ENCODE measurements around the gene MSMB. TPM values are rescaled to one million over a fixed set of nuclear protein-coding genes. Genes with fewer than 3 reads are reported as not detected.

The MSMB gene
- polyA plus RNA-seq, 1 donor (not counting 4 experiments of a cell fraction or from before 2014, with no cell fraction given), result not detected

DNA sequence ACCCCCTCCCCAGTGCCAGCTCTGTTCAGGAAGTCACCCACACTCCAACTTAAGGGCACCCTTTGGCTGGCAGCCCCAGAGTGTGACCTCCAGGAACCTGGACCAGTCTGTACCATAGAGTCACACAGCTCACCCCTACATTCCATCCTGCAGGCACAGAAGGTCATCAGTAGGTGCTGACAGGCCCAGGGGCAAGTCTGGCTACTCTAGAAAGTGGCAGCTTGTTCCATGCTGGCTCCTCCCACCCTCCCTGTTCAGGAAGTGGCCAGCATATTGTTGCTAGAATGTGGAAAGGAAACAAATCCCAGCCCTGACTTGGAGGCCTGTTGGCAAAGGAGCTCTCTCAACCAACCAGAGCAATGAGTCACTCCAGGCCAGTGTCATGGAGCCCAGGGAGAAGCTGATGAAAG lies 12.5 kb downstream of the MSMB start:
- no peak overlapping the region for H3K4me2 ChIP-seq (ENCODE audit: control insufficient read depth, extremely low read depth, insufficient read depth, low read depth, low read length)
- H3K9me3 ChIP-seq (ENCODE audit: control insufficient read depth, low read depth, low read length), result no peaks in the 10 kb centered on the region
- dilution Hi-C loops (cut with MboI; ENCODE audit: extremely low pct_ligation_motif_present, low sequenced_read_pairs), result no loop called here
- H3K36me3 ChIP-seq (ENCODE audit: control insufficient read depth in 2 of 2, extremely low read depth in 1 of 2, insufficient read depth in 2 of 2, low read length in 2 of 2), result no peaks in the 10 kb centered on the region
- H3K27me3 ChIP-seq (ENCODE audit: control insufficient read depth, extremely low read depth, insufficient read depth, low read length), result no peaks in the 10 kb centered on the region
- FAIRE-seq (no peak), DNase-seq (ENCODE audit: low read depth, low spot score) (no peak)
- TF ChIP-seq CTCF (optimal IDR thresholded peaks at IDR 0.05 in 1 of 3, IDR thresholded peaks at IDR 0.05 in 1 of 3, conservative IDR thresholded peaks at IDR 0.05 in 1 of 3; ENCODE audit: extremely low read depth in 1 of 3, insufficient read depth in 2 of 3, low read length in 3 of 3) (no peak), EZH2 (IDR thresholded peaks at IDR 0.05; ENCODE audit: low read length) (no peak)
- H3K9me1 ChIP-seq (ENCODE audit: control insufficient read depth, extremely low read depth, insufficient read depth, low read length), result no peaks in the 10 kb centered on the region
- no peaks in the 10 kb centered on the region for H4K20me1 ChIP-seq (ENCODE audit: control insufficient read depth, extremely low read depth, insufficient read depth, low read length)
- H3K4me1 ChIP-seq (ENCODE audit: control insufficient read depth, extremely low read depth, insufficient read depth, low read length), result peaks cover 17% of the 10 kb centered on the region
- H3K27ac ChIP-seq (ENCODE audit: control insufficient read depth, insufficient read depth, low read length), result no peak overlapping the region
- H2AFZ ChIP-seq (ENCODE audit: control insufficient read depth, low read length), result peak overlapping the region; percentile 91
- no peak overlapping the region for H3K4me3 ChIP-seq (ENCODE audit: control insufficient read depth in 2 of 3, extremely low read depth in 1 of 3, insufficient read depth in 2 of 3, low read depth in 1 of 3, low read length in 3 of 3)
- H3K9ac ChIP-seq (ENCODE audit: control insufficient read depth, extremely low read depth, insufficient read depth, low read length), result no peak overlapping the region
- peaks cover 17% of the 10 kb centered on the region for H3K79me2 ChIP-seq (ENCODE audit: control insufficient read depth, insufficient read depth, low read length)

- H3K27ac ChIP-seq (ENCODE audit: control insufficient read depth, insufficient read depth, low read length), result no peak overlapping the region
- no peak for TF ChIP-seq EZH2 (IDR thresholded peaks at IDR 0.05; ENCODE audit: low read length)
- TF ChIP-seq CTCF (optimal IDR thresholded peaks at IDR 0.05 in 1 of 3, IDR thresholded peaks at IDR 0.05 in 1 of 3, conservative IDR thresholded peaks at IDR 0.05 in 1 of 3; ENCODE audit: extremely low read depth in 1 of 3, insufficient read depth in 2 of 3, low read length in 3 of 3), result no peak
- peaks cover 24% of the 10 kb centered on the region for H3K4me1 ChIP-seq (ENCODE audit: control insufficient read depth, extremely low read depth, insufficient read depth, low read length)
- DNase-seq (ENCODE audit: low read depth, low spot score), result no peak
- H3K9me1 ChIP-seq (ENCODE audit: control insufficient read depth, extremely low read depth, insufficient read depth, low read length), result peaks cover 3% of the 10 kb centered on the region
- H2AFZ ChIP-seq (ENCODE audit: control insufficient read depth, low read length), result no peak overlapping the region
- H4K20me1 ChIP-seq (ENCODE audit: control insufficient read depth, extremely low read depth, insufficient read depth, low read length), result peaks cover 11% of the 10 kb centered on the region
- dilution Hi-C loops (cut with MboI; ENCODE audit: extremely low pct_ligation_motif_present, low sequenced_read_pairs), result no loop called here
- no peak overlapping the region for H3K4me3 ChIP-seq (ENCODE audit: control insufficient read depth in 2 of 3, extremely low read depth in 1 of 3, insufficient read depth in 2 of 3, low read depth in 1 of 3, low read length in 3 of 3)
- H3K36me3 ChIP-seq (ENCODE audit: control insufficient read depth in 2 of 2, extremely low read depth in 1 of 2, insufficient read depth in 2 of 2, low read length in 2 of 2), result no peaks in the 10 kb centered on the region
- FAIRE-seq, result no peak
- no peak overlapping the region for H3K4me2 ChIP-seq (ENCODE audit: control insufficient read depth, extremely low read depth, insufficient read depth, low read depth, low read length)
- no peaks in the 10 kb centered on the region for H3K9me3 ChIP-seq (ENCODE audit: control insufficient read depth, low read depth, low read length)
- H3K27me3 ChIP-seq (ENCODE audit: control insufficient read depth, extremely low read depth, insufficient read depth, low read length), result no peaks in the 10 kb centered on the region
- H3K79me2 ChIP-seq (ENCODE audit: control insufficient read depth, insufficient read depth, low read length), result peaks cover 34% of the 10 kb centered on the region
- no peak overlapping the region for H3K9ac ChIP-seq (ENCODE audit: control insufficient read depth, extremely low read depth, insufficient read depth, low read length)
These were observed 14.2 kb downstream of the MSMB start for GRCh38 chr10:46031648-46032532.
